Thyroid gland (tissue), 4 donors: ENCODE data around the gene COL20A1. TPM values are rescaled to one million over a fixed set of nuclear protein-coding genes. Genes with fewer than 3 reads are reported as not detected.

Experiments used
- DNase-seq, 2 donors: peaks; one replicate each; pipeline ENCODE4 v3.0.0-alpha.2; 2019
- H3K27ac ChIP-seq, 3 donors: fragments of 200-600 bp; sonication (generic); 1 replicate in 2 of 3; 2 replicates in 1 of 3; pipeline ENCODE4 v1.5.1; 2016 to 2019; ENCODE audit warnings: mild to moderate bottlenecking in 1 of 3, moderate library complexity in 1 of 3
- H3K27me3 ChIP-seq: fragments of 200-600 bp; sonication (generic); one replicate; pipeline ENCODE4 v1.5.1; 2019
- H3K36me3 ChIP-seq, 2 donors: fragments of 200-600 bp; sonication (generic); one replicate each; pipeline ENCODE4 v1.5.1; 2016 to 2019
- H3K4me1 ChIP-seq, 2 donors: fragments of 200-600 bp; sonication (generic); one replicate each; pipeline ENCODE4 v1.5.1; 2017 to 2019
- H3K4me3 ChIP-seq, 3 donors: fragments of 200-600 bp; sonication (generic); replicated peaks in 1 of 3; 1 replicate in 2 of 3; 2 replicates in 1 of 3; pipeline ENCODE4 v1.5.1; 2016; ENCODE audit warnings: mild to moderate bottlenecking in 1 of 3
- H3K9me3 ChIP-seq: fragments of 200-600 bp; sonication (generic); one replicate; pipeline ENCODE4 v1.5.1; 2017
- POLR2A ChIP-seq, 2 donors: fragments of 450-650 bp; IDR thresholded peaks; one replicate each; pipeline ENCODE4 v1.6.1; 2017; ENCODE audit warnings: antibody characterized with exemption in 2 of 2, mild to moderate bottlenecking in 2 of 2, moderate library complexity in 1 of 2
- WGBS, 2 donors: methylation state at CpG; one replicate each; pipeline ENCODE4 v1.1.5; 2017; 5-methylcytosine and 5-hydroxymethylcytosine counted together
- intact Hi-C: fragments of 100-400 bp; cut with DNase I; formaldehyde crosslinking; loops from one replicate; pipeline ENCODE4 v1.15.1; 2023
- total RNA-seq, 4 donors: library from RNA; depleted of rRNA; stranded (reverse); fragments of >200 nt; gene quantifications; one replicate each; pipeline ENCODE4 v1.2.3, GENCODE V29; 2016
- TF ChIP-seq, protein P1 (sequence below), 6 experiments: fragments of 200-600 bp in 3 of 6; fragments of 450-650 bp in 3 of 6; sonication (generic) in 3 of 6; IDR thresholded peaks; one replicate each; pipeline ENCODE4 v1.5.1; 2016 to 2019; ENCODE audit warnings: antibody characterized with exemption in 6 of 6, mild to moderate bottlenecking in 2 of 6, inconsistent platforms in 1 of 6, moderate library complexity in 1 of 6

Gene COL20A1
- total RNA-seq, 4 donors from 2014 or later: 0.13 TPM; not detected in 3

DNA sequence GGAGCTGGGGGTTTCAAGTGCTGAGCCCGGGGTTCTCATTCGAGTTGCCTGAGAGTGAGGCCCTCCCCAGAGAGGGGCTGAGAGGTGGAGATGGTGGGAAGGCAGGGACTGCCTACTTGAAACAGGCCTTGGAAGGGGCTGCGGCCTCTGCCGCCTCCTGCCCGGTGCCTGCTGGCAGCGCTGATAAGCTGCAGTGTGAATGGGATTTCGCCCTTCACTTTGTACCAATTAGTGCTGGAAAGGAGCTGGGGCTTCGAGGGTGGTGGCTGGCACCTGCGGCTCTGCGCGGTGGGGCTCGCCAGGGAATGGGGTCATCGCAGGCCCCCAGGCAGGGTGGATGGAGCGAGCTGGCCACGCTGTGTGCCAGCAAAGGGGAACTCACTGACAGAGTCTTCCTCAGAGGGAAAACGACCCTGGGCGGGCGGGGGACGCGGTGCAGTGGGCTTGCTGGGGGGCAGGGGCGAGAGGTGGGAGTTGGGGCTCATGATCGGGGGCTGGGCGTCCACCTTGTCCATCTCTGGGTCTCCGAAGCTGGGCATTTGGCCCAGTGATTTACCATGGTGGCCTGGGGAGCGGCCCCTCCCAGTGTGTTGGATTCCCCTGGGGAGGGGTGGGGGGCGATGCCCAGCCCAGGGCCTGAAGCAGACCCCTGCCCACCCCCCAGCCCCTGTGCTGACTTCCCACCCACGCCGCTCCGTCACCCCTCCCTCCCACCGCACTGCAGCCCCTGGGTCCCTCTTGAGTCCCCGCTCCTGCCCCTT lies 22.9 kb downstream of the COL20A1 start:
- DNase-seq: peak in 1 of 2 donors; percentile 4
- H3K4me1 ChIP-seq: peaks cover 0 to 3% of the 10 kb centered on the region in 2 donors
- intact Hi-C loops: no loop called here

GRCh38 chr20:63316502-63316921 lies 23.5 kb downstream of the COL20A1 start:
- peak; percentile 0 to 1 for DNase-seq
- no peaks in the 10 kb centered on the region for H3K36me3 ChIP-seq
- H3K9me3 ChIP-seq: no peaks in the 10 kb centered on the region
- no peak overlapping the region for H3K27ac ChIP-seq
- H3K4me3 ChIP-seq: no peak overlapping the region
- intact Hi-C loops: no loop called here
- no peak for TF ChIP-seq POLR2A (IDR thresholded peaks at IDR 0.05)
- TF ChIP-seq, protein P1, sequence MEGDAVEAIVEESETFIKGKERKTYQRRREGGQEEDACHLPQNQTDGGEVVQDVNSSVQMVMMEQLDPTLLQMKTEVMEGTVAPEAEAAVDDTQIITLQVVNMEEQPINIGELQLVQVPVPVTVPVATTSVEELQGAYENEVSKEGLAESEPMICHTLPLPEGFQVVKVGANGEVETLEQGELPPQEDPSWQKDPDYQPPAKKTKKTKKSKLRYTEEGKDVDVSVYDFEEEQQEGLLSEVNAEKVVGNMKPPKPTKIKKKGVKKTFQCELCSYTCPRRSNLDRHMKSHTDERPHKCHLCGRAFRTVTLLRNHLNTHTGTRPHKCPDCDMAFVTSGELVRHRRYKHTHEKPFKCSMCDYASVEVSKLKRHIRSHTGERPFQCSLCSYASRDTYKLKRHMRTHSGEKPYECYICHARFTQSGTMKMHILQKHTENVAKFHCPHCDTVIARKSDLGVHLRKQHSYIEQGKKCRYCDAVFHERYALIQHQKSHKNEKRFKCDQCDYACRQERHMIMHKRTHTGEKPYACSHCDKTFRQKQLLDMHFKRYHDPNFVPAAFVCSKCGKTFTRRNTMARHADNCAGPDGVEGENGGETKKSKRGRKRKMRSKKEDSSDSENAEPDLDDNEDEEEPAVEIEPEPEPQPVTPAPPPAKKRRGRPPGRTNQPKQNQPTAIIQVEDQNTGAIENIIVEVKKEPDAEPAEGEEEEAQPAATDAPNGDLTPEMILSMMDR (IDR thresholded peaks at IDR 0.05): no peak
- H3K27me3 ChIP-seq: no peaks in the 10 kb centered on the region
- 76 to 84% methylated on average over 14 of the region's 14 CpGs for WGBS, 2 donors
- H3K4me1 ChIP-seq: peaks cover 0 to 9% of the 10 kb centered on the region in 2 donors

More for the DNA sequence above, 22.9 kb downstream of the COL20A1 start:
- 77 to 79% methylated on average over 24 to 29 of the region's 31 CpGs for WGBS, 2 donors
- H3K9me3 ChIP-seq: no peaks in the 10 kb centered on the region
- no peak for TF ChIP-seq POLR2A (IDR thresholded peaks at IDR 0.05)
- TF ChIP-seq, protein P1 (IDR thresholded peaks at IDR 0.05): no peak
- H3K27ac ChIP-seq: no peak overlapping the region
- H3K27me3 ChIP-seq: no peaks in the 10 kb centered on the region
- no peak overlapping the region for H3K4me3 ChIP-seq
- H3K36me3 ChIP-seq: no peaks in the 10 kb centered on the region

GRCh38 chr20:63317061-63317460 lies 24.1 kb downstream of the COL20A1 start:
- DNase-seq: no peak
- Histone ChIP-seq H3K9me3 (no peaks in the 10 kb centered on the region), H3K4me3 (no peak overlapping the region), H3K27ac (no peak overlapping the region), H3K4me1 (peaks cover 0 to 10% of the 10 kb centered on the region in 2 donors), H3K36me3 (no peaks in the 10 kb centered on the region), H3K27me3 (no peaks in the 10 kb centered on the region)
- intact Hi-C loops: no loop called here
- WGBS, 2 donors: 86 to 92% methylated on average over 6 of the region's 6 CpGs
- TF ChIP-seq, protein P1 (IDR thresholded peaks at IDR 0.05): no peak
- TF ChIP-seq POLR2A (IDR thresholded peaks at IDR 0.05): no peak

DNA sequence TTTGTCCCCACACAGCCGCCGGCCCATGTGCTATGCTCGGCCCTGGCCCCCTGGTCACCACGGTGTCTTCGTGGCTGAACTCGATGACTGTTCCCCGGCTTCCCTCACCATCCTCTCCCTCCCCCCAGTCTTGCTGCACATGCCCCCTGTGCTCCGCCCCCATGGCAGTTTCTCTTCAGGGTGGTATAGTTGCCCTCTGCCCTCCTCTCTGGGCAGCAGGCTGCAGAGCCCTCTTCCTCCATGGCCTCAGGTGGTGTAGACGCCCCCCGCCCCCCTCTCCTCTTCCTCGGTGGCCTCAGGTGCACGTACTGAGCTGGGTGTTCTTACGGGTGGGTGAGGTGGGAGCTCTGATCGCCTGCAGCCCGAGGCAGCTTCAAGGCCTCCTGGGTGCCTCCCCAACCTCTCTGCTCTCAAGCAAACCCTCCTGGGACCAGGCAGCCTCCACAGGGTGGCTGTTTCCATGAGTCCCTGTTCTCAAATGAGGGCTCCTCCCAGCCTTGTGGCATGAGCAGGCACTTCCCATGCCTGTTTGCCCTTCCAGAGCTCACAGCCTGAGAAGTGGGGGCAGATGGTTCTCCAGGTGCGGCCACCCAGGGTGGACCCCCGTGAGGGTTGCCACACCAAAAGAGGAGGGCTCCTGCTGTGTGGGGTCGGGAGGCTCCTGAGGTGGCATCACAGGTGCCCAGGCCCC lies 24.8 kb downstream of the COL20A1 start:
- TF ChIP-seq POLR2A (IDR thresholded peaks at IDR 0.05): no peak
- TF ChIP-seq, protein P1 (IDR thresholded peaks at IDR 0.05): no peak
- Histone ChIP-seq H3K27ac (no peak overlapping the region), H3K4me3 (no peak overlapping the region), H3K4me1 (peaks cover 0 to 10% of the 10 kb centered on the region in 2 donors), H3K36me3 (no peaks in the 10 kb centered on the region), H3K27me3 (no peaks in the 10 kb centered on the region), H3K9me3 (no peaks in the 10 kb centered on the region)
- intact Hi-C loops: no loop called here
- WGBS, 2 donors: 78 to 81% methylated on average over 17 to 18 of the region's 18 CpGs
- peak in 1 of 2 donors; percentile 0 for DNase-seq
